GM19043 (cell line): ENCODE results near the gene MMD.
"Not testable (repeated sequence)": the region's sequence is repeated elsewhere in the genome, so short reads cannot be mapped to it uniquely, and the experiment has no call there.

ENCODE experiments used
- ATAC-seq: cut with Tn5 transposase; IDR thresholded peaks from one replicate; pipeline ENCODE4 v1.9.1; 2021; ENCODE audit warnings: low read depth; ENCODE audit not compliant: unreplicated experiment

The MMD gene

GRCh38 chr17:55421179-55421934 lies at the start of gene MMD:
Gene MMD (minus strand): TSS chr17:55421835. CDS start chr17:55421695, 140 bp downstream.
- ATAC-seq: peak; percentile 12

DNA sequence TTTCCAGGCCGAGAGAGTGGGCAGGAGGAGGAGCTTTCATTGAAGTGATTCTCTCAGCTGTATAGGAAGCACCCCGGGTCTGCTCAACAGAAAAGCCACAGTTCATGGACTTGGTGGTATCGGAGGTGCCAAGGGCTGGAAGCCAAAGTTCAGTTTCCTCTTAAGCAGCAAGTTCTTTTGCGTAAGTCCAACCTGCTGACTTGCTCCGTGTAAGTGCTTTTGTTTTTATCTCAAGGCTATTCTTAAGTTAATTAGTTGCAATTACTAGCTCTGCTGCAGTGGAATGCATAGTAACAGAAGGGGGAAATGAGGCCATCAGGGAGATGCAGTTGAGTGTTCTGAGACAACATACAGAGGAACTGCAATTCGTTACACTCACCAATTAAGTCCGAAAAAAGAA lies 45.0 kb upstream of the MMD start:
- no peak for ATAC-seq

DNA sequence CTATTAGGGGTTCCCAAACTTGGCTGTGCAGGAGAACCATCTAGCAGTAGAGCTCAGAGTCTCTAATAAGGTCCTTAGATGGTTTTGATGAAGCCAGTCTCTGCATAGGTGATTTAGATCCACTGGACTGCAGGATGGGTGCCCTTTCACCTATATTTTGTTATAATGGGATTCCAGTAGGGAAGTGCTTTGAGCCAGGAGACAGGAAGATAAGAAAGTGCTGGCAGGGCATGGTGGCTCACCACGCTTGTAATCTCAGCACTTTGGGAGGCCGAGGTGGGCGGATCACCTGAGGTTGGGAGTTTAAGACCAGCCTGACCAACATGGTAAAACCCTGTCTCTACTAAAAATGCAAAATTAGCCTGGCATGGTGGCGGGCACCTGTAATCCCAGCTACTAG lies 44.1 kb upstream of the MMD start:
- ATAC-seq: not testable (repeated sequence)

- ATAC-seq: peak; percentile 70
Measured at GRCh38 chr17:55463600-55463999, 42.0 kb upstream of the MMD start.

DNA sequence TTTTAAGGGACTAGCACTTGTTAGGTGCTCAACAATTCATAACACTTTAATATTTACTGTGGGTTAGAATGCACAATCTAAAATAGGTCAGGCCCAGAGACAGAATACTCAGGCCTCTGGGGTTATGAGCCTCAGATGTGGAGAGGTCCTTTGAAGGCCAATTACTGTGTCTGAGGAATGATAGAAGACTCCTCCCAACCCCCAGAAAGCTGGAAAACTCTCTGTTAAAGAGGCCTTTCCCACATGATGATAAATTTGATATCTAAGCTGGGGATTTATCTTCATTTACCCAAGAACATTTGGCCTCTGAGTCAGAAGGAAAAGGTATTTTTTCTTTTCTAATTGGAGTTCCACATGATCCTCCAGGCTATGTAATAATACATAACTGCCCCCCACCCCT lies 41.1 kb upstream of the MMD start:
- ATAC-seq: no peak

GRCh38 chr17:55462234-55462633 lies 40.6 kb upstream of the MMD start:
- no peak for ATAC-seq

DNA sequence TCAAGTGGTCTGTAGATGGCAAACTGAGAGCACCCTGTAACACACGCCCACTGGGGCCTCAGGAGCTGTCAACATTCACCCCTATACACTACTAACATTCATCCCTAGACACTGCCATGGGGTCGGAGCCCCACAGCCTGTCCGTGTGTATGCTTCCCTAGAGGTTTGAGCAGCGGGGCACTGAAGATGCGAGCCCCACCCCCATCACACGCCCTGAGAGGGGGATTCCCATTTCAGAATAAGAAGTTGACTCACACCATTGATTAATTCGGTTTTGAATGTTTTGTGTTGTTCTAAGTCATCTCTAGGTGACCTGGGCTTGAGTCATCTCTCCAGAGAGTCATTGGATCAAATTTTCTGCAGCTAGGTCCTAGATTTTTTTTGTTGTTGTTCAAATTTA lies 37.3 kb upstream of the MMD start:
- peak; percentile 48 for ATAC-seq

DNA sequence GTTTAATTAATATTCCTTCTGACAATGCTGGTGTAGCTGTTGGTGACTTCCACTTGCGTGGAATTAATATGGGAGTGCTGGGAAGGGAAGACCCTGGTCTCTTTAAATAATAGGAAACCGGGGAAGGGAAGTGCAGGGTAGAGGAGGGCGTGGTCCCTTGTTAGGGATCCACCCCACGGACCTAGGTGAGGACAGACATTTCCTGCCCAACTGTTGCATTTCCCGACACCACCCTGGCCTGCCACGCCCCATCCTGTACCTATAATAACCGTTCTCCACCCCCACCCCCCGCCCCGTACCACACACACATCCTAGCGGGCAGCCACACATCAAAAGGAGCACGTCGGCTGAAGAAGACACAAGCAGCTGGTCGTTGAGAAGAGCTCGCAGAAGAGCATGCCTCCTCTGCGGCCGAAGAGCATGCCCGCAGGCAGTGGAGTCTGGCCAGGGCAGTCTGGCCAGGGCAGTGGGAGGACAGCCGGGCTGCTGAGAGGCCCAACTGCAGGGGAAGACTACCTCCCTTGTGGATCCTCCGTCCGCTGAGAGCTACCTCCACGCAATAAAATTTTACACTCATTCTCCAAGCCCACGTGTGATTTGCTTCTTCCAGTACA lies 36.8 kb upstream of the MMD start:
- no peak for ATAC-seq

DNA sequence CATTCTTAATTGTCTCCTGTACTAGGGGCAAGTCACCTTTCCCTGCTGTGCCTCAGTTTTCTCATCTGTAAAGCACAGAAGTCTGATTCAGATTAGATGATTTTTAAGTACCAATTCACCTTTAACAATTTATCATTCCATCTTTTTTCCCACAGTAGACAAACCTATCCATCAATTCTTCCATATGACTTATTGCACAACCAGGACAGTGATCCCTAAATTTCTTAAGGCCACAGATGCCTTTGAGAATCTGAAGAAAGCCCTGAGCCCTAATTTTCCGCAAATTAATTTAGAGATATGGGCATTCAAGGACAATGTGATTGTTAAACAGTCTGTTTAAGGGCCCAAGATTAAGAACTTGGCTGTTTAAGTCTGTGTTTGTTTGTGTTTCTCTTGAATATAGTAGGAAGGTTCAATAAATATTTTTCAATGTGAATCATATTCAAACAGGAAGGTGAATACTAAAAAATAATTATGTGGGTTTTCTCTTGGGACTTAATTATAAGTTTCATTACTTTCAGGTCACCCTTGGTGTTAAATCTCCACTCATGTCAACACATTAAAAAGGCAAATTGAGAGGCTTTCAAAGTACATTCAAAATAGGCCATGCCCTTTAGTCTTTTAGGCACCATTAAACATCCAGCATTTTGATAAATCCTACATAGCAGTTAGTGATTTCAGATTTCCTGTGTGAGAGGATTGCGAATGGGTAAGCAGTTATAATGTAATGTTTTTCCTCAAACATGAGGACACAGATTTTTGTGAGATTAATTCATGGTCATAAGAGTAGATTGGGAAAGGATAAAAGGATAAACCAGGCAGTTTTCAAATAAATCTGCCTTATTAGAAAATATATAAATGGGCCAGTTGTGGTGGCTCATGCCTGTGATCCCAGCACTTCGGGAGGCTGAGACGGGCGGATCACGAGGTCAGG lies 34.9 kb upstream of the MMD start:
- ATAC-seq: no peak

DNA sequence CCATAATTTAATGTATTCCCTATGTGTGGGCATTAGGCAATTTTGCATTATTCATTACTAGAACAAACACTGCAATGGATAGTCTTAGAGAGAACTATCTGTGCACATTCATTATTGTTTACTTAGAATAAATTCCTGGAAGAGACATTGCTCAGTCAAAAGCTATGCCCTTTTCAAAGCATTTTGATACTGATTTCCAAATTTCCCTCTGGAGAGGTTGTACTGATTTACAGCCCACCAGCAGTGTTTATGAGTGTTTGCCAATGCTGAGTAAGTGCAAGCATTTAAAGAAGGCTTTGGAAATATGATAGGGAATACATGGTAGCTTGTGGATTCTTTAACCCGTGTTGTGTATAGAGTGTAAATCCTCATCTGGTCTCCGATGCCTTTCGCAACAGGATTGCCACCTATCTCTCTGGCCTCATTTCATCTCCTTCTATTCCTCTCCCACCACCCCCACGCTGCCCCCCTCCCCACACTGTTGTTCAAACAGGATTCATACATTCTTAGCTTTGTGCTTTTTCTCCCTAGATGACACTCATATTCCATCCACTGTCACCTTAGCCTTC lies 33.4 kb upstream of the MMD start:
- no peak for ATAC-seq

DNA sequence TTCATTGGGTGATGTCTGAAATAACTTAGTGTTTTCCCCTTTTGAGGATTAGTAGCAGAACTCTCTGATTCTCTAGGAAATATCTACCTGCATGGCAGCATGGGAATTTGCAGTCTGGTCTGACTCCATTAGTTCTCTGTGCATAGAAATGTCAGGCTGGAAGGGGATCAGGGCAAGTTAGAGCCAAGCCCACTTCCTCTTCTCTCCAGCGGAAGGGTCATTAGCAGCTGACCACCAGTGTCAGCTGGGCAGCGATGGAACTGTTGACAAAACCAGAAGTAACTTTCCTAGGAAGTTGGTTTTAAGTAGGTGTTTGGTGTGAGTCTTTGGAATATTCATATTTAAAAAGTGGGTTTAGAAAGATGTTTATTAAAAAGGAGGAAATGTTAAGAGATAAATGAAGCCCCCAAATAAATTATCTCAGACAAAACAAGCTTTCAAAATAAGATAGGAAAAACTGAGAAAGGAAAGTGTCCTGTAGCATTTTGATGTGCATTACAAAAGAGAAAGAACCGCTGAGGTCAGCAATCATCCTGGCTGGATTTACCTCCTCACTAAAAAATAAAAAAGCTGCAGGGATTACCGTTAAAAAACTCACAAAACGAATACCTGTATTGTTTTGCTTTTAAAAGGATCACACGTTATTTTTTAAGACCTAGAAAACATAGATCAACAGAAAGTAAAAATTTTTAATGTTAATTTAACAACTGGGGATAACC lies 32.4 kb upstream of the MMD start:
- no peak for ATAC-seq

DNA sequence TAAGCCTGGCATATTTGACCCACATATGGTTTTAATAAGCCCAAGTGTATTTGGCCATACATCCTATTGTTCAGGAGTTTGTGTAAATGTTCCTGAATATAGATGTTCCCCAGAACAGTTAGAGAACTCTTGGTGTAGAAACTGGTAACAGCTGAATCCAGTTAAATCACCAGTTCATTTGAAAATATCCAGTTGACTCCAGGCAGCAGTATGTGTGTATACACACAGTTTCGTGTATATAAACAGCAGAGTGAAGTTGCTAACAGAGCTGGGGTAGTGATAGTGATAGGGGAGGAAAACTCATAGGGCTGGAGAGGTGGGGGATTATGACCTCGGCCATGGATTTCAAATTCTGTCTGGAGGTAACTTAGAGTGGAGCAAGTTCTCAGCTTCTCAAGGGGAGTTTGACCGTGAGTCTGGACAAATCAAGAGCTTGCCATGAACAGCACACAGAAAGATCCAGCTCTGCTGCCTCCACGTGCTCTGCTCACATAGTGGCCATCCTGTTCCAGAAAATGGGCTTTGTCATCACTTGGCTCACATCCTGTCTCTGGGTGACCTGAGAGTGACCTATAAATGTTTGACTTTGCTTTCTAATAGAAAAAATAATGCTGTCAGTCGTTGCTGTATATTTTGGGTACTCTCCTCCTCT lies 30.6 kb upstream of the MMD start:
- peak; percentile 76 for ATAC-seq

DNA sequence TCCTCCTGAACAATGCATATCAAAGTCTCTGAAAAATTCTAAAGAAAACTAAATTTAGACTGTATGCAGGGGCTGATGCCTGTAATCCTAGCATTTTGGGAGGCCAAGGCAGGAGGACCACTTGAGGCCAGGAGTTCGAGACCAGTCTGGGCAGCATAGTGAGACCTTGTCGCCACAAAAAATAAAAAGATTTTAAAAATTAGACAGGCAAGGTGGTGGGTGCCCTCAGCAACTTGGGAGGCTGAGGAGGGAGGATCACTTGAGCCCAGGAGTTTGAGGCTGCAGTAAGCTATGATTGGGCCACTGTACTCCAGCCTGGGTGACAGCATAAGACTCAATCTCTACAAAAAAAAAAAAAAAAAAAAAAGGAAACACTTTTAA lies 30.1 kb upstream of the MMD start:
- ATAC-seq: no peak

DNA sequence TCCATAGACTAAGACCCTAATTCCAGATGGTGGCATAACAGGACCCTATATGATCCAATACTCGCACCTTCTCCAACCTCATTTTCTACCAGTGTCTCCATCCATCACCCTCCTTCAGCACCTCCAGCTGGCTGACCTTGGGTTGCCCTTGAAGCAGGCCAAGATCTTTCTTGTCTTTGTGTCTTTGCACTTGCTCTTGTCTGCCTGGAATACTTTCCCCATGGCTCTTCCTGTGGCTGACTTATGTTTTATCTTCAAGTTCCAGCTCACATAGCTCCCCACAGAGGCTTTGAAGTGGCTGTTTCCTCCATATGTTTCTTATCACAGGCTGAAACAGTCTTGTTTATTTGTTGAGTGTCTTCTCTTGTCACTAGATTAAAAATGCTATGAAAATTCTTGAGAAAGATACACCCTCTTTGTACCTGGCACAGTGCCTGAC lies 29.6 kb upstream of the MMD start:
- no peak for ATAC-seq

GRCh38 chr17:55450232-55450825 lies 28.7 kb upstream of the MMD start:
- ATAC-seq: no peak

DNA sequence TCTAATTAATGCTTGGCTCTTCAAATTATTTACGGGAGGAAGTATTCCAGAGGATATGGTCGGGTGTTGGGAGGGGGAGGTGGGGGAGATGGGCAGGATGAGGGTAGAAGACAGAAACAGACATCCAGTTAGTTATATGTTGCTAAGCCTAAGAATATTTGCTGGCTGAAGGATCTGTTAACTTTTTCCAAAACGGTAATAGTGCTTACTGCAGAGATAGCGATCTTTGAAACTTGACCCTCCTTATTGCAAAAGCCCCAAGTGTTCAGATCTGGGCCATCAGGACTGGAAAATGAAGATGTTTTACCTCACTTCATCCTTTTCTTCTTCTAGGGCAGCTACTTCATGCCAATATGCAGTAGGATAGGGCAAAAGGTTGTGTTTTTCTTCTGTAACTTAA lies 27.0 kb upstream of the MMD start:
- no peak for ATAC-seq

- no peak for ATAC-seq
Measured at GRCh38 chr17:55446581-55447205, 25.1 kb upstream of the MMD start.

- not testable (repeated sequence) for ATAC-seq
Measured at GRCh38 chr17:55446004-55446403, 24.4 kb upstream of the MMD start.
